GM19467 (cell line): ENCODE results near the gene LIAS.

Experiments
- ATAC-seq: cut with Tn5 transposase; IDR thresholded peaks from one replicate; pipeline ENCODE4 v1.9.1; 2021; ENCODE audit warnings: mild to moderate bottlenecking, moderate library complexity; ENCODE audit not compliant: unreplicated experiment

LIAS gene

GRCh38 chr4:39528061-39528465, 69.2 kb downstream of the LIAS start:
- ATAC-seq: no peak
